ENCODE measurements around the gene ZWILCH.

Gene ZWILCH

DNA sequence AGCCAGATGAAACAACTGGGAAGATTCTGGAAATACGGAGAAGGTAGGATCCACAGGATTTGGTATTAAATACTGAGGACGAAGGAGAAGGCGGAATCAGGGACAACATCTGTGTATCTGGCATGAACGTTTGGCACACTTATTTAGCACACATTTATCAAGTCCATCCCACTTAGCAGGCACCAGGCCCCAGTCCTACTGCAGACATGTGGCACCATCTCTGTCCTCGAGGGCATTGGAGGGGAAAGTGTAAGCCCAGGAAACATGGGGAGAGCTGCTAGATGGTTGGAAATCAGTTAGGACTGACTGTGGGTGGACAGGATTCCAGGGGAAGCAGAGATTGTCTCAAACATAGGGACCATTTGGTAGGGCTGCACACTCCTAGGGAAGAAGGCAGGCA is 89.7 kb downstream of the ZWILCH start:
- Histone ChIP-seq H3K36me3 (ENCODE audit: insufficient read depth, low read length) (no peaks in the 10 kb centered on the region), H3K4me3 (ENCODE audit: low read length, poor library complexity, severe bottlenecking) (no peak overlapping the region), H3K9ac (ENCODE audit: low read depth, low read length, poor library complexity, severe bottlenecking) (no peak overlapping the region), H3K79me2 (ENCODE audit: insufficient read depth, low read length) (no peaks in the 10 kb centered on the region), H4K20me1 (ENCODE audit: insufficient read depth, low read length, poor library complexity, severe bottlenecking) (no peaks in the 10 kb centered on the region), H2AFZ (ENCODE audit: low read length) (no peak overlapping the region), H3K4me2 (ENCODE audit: low read depth, low read length, poor library complexity, severe bottlenecking) (no peak overlapping the region), H3K4me1 (ENCODE audit: insufficient read depth, low read length, poor library complexity, severe bottlenecking) (peaks cover 7% of the 10 kb centered on the region), H3K9me3 (ENCODE audit: insufficient read depth, low read depth, low read length) (no peaks in the 10 kb centered on the region), H3F3A (ENCODE audit: low read depth) (no peaks in the 10 kb centered on the region), H3K27me3 (ENCODE audit: insufficient read depth, low read length, poor library complexity, severe bottlenecking) (no peaks in the 10 kb centered on the region), H3K9me2 (replicated peaks; ENCODE audit: low read depth, low read length) (no peaks in the 10 kb centered on the region)
- TF ChIP-seq, protein P1, sequence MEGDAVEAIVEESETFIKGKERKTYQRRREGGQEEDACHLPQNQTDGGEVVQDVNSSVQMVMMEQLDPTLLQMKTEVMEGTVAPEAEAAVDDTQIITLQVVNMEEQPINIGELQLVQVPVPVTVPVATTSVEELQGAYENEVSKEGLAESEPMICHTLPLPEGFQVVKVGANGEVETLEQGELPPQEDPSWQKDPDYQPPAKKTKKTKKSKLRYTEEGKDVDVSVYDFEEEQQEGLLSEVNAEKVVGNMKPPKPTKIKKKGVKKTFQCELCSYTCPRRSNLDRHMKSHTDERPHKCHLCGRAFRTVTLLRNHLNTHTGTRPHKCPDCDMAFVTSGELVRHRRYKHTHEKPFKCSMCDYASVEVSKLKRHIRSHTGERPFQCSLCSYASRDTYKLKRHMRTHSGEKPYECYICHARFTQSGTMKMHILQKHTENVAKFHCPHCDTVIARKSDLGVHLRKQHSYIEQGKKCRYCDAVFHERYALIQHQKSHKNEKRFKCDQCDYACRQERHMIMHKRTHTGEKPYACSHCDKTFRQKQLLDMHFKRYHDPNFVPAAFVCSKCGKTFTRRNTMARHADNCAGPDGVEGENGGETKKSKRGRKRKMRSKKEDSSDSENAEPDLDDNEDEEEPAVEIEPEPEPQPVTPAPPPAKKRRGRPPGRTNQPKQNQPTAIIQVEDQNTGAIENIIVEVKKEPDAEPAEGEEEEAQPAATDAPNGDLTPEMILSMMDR (conservative IDR thresholded peaks at IDR 0.05; ENCODE audit: low read length): no peak
- no peak for TF ChIP-seq EZH2phosphoT487 (IDR thresholded peaks at IDR 0.05; ENCODE audit: borderline replicate concordance)

GRCh38 chr15:66595332-66595731 is 90.2 kb downstream of the ZWILCH start:
- H3K79me2 ChIP-seq (ENCODE audit: insufficient read depth, low read length): no peaks in the 10 kb centered on the region
- H3K4me1 ChIP-seq (ENCODE audit: insufficient read depth, low read length, poor library complexity, severe bottlenecking): peaks cover 7% of the 10 kb centered on the region
- no peak overlapping the region for H3K4me2 ChIP-seq (ENCODE audit: low read depth, low read length, poor library complexity, severe bottlenecking)

DNA sequence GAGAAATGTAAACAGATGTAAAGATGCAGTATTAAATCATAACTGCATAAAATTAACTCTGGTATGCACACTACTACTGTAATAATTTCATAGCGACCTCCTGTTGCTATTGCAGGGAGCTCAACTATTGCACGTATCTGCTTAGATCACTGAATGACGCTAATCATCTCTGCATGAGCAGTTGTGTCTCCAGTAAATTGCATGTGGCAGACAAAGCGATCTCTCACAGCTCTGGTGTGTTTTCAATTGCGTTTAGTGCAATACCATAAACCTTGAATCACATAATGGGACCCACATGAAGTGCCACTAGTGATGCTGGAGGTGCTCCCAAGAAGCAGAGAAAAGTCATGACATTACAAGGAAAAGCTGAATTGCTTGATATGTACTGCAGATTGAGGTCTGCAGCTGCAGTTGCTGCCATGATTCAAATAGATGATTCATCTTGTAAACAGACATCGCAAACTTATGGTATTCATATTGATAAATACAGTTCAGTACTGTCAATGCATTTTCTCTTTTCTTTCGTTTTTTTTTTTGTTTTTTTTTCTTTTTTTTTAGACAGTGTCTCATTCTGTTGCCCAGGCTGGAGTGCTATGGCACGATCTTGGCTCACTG is 90.9 kb downstream of the ZWILCH start:
- Histone ChIP-seq H3K4me3 (ENCODE audit: low read length, poor library complexity, severe bottlenecking) (no peak overlapping the region), H3K9me2 (replicated peaks; ENCODE audit: low read depth, low read length) (no peaks in the 10 kb centered on the region), H3K9ac (ENCODE audit: low read depth, low read length, poor library complexity, severe bottlenecking) (no peak overlapping the region), H3F3A (ENCODE audit: low read depth) (no peaks in the 10 kb centered on the region), H3K27me3 (ENCODE audit: insufficient read depth, low read length, poor library complexity, severe bottlenecking) (no peaks in the 10 kb centered on the region), H3K36me3 (ENCODE audit: insufficient read depth, low read length) (no peaks in the 10 kb centered on the region), H3K4me2 (ENCODE audit: low read depth, low read length, poor library complexity, severe bottlenecking) (no peak overlapping the region), H2AFZ (ENCODE audit: low read length) (no peak overlapping the region), H3K4me1 (ENCODE audit: insufficient read depth, low read length, poor library complexity, severe bottlenecking) (peaks cover 7% of the 10 kb centered on the region), H3K9me3 (ENCODE audit: insufficient read depth, low read depth, low read length) (no peaks in the 10 kb centered on the region), H4K20me1 (ENCODE audit: insufficient read depth, low read length, poor library complexity, severe bottlenecking) (no peaks in the 10 kb centered on the region), H3K79me2 (ENCODE audit: insufficient read depth, low read length) (no peaks in the 10 kb centered on the region)
- no peak for TF ChIP-seq EZH2phosphoT487 (IDR thresholded peaks at IDR 0.05; ENCODE audit: borderline replicate concordance)
- TF ChIP-seq, protein P1 (conservative IDR thresholded peaks at IDR 0.05; ENCODE audit: low read length): no peak

More at GRCh38 chr15:66595332-66595731, 90.2 kb downstream of the ZWILCH start:
- Histone ChIP-seq H4K20me1 (ENCODE audit: insufficient read depth, low read length, poor library complexity, severe bottlenecking) (no peaks in the 10 kb centered on the region), H3K9me3 (ENCODE audit: insufficient read depth, low read depth, low read length) (no peaks in the 10 kb centered on the region), H3F3A (ENCODE audit: low read depth) (no peaks in the 10 kb centered on the region), H3K27me3 (ENCODE audit: insufficient read depth, low read length, poor library complexity, severe bottlenecking) (no peaks in the 10 kb centered on the region), H3K9me2 (replicated peaks; ENCODE audit: low read depth, low read length) (no peaks in the 10 kb centered on the region), H3K9ac (ENCODE audit: low read depth, low read length, poor library complexity, severe bottlenecking) (no peak overlapping the region), H2AFZ (ENCODE audit: low read length) (no peak overlapping the region), H3K4me3 (ENCODE audit: low read length, poor library complexity, severe bottlenecking) (no peak overlapping the region), H3K36me3 (ENCODE audit: insufficient read depth, low read length) (no peaks in the 10 kb centered on the region)
- TF ChIP-seq, protein P1 (conservative IDR thresholded peaks at IDR 0.05; ENCODE audit: low read length): no peak
- TF ChIP-seq EZH2phosphoT487 (IDR thresholded peaks at IDR 0.05; ENCODE audit: borderline replicate concordance): no peak

All from Loucy (cell line).